Activated CD4-positive, CD25-positive, alpha-beta regulatory T cell treated with anti-CD3 and anti-CD28 coated beads, Interleukin-2, amount 50 U/mL, for 16 hours (primary cell): ENCODE measurements around the gene GAGE12C.
"Not testable (repeated sequence)": the region's sequence is repeated elsewhere in the genome, so short reads cannot be mapped to it uniquely, and the experiment has no call there.

Experiments used
- DNase-seq: peaks from one replicate; pipeline ENCODE4 v3.0.0-alpha.2; 2020; ENCODE audit warnings: low read depth, low spot score

The GAGE12C gene

GRCh38 chrX:49531877-49532276 is at the start of gene GAGE12C:
Gene GAGE12C, plus strand, starts transcription at chrX:49532177. Its CDS starts 1,155 bp downstream, at chrX:49533332.
- DNase-seq: not testable (repeated sequence)

GRCh38 chrX:49541433-49541832 is 9.5 kb downstream of the GAGE12C start, which contains the start of gene GAGE12D:
Gene GAGE12D, plus strand, starts transcription at chrX:49541733. Its CDS starts 1,155 bp downstream, at chrX:49542888.
- not testable (repeated sequence) for DNase-seq

- DNase-seq: not testable (repeated sequence)
These were observed 19.0 kb downstream of the GAGE12C start, which contains the start of gene GAGE12E for GRCh38 chrX:49550989-49551388. Gene GAGE12E, plus strand, starts transcription at chrX:49551289. Its CDS starts 1,155 bp downstream, at chrX:49552444.

GRCh38 chrX:49560542-49560941 is 28.6 kb downstream of the GAGE12C start, which contains the start of gene GAGE12F:
Gene GAGE12F, plus strand, starts transcription at chrX:49560842. Its CDS starts 1,155 bp downstream, at chrX:49561997.
- not testable (repeated sequence) for DNase-seq

GRCh38 chrX:49568728-49569127 is 36.8 kb downstream of the GAGE12C start:
- DNase-seq: not testable (repeated sequence)

- not testable (repeated sequence) for DNase-seq
These were observed 37.2 kb downstream of the GAGE12C start for GRCh38 chrX:49569152-49569551.

- not testable (repeated sequence) for DNase-seq
These were observed 38.1 kb downstream of the GAGE12C start, which contains the start of gene GAGE12G for GRCh38 chrX:49570100-49570499. Gene GAGE12G, plus strand, starts transcription at chrX:49570400. Its CDS starts 1,155 bp downstream, at chrX:49571555.

GRCh38 chrX:49579649-49580048 is 47.7 kb downstream of the GAGE12C start, which contains the start of gene GAGE12H:
Gene GAGE12H, plus strand, starts transcription at chrX:49579949. Its CDS starts 1,155 bp downstream, at chrX:49581104.
- not testable (repeated sequence) for DNase-seq
